ENCODE results near the gene SYNPR. TPM values are rescaled to one million over a fixed set of nuclear protein-coding genes. Genes with fewer than 3 reads are reported as not detected.

Gene SYNPR
- total RNA-seq, 2 experiments from 2014 or later: not detected

- Histone ChIP-seq H3K4me1 (ENCODE audit: insufficient read depth, low read length) (no peaks in the 10 kb centered on the region), H3K27ac (ENCODE audit: low read depth in 1 of 2, low read length in 2 of 2) (no peak overlapping the region), H3K27me3 (ENCODE audit: control insufficient read depth in 1 of 2, insufficient read depth in 2 of 2, low read length in 2 of 2) (no peaks in the 10 kb centered on the region), H3K36me3 (ENCODE audit: insufficient read depth, low read length) (no peaks in the 10 kb centered on the region), H3K9me3 (ENCODE audit: control insufficient read depth in 1 of 2, insufficient read depth in 1 of 2, low read length in 2 of 2) (peaks cover 0 to 3% of the 10 kb centered on the region in 2 experiments), H3K4me3 (ENCODE audit: low read length) (no peak overlapping the region)
- intact Hi-C loops (cut with DNase I, micrococcal nuclease): no loop called here
- no peak overlapping the region for H3K4me3 Mint-ChIP-seq
- H3K4me1 Mint-ChIP-seq (ENCODE audit: low read depth): no peaks in the 10 kb centered on the region
- no peaks in the 10 kb centered on the region for H3K27me3 Mint-ChIP-seq
- H3K27ac Mint-ChIP-seq: no peak overlapping the region
- DNase-seq: no peak
- no peaks in the 10 kb centered on the region for H3K9me3 Mint-ChIP-seq
- POLR2A ChIA-PET: no interaction called here
- no peak for ATAC-seq (ENCODE audit: poor library complexity)
- no peak for TF ChIP-seq CTCF (IDR thresholded peaks at IDR 0.05)
- CTCF ChIA-PET: interaction anchor here (1.5 kb wide), 1 partner anchor 11 kb away, joined by 3 read pairs; no protein-coding TSS in a partner anchor
- H3K36me3 Mint-ChIP-seq (ENCODE audit: low read depth): no peaks in the 10 kb centered on the region
Observed at GRCh38 chr3:63438826-63439371, 160.8 kb downstream of the SYNPR start.

GRCh38 chr3:63441262-63441661 is 163.2 kb downstream of the SYNPR start:
- Histone ChIP-seq H3K4me1 (ENCODE audit: insufficient read depth, low read length) (no peaks in the 10 kb centered on the region), H3K27ac (ENCODE audit: low read depth in 1 of 2, low read length in 2 of 2) (no peak overlapping the region), H3K4me3 (ENCODE audit: low read length) (no peak overlapping the region), H3K27me3 (ENCODE audit: control insufficient read depth in 1 of 2, insufficient read depth in 2 of 2, low read length in 2 of 2) (no peaks in the 10 kb centered on the region), H3K9me3 (ENCODE audit: control insufficient read depth in 1 of 2, insufficient read depth in 1 of 2, low read length in 2 of 2) (peaks cover 0 to 3% of the 10 kb centered on the region in 2 experiments), H3K36me3 (ENCODE audit: insufficient read depth, low read length) (no peaks in the 10 kb centered on the region)
- H3K4me1 Mint-ChIP-seq (ENCODE audit: low read depth): no peaks in the 10 kb centered on the region
- ChIA-PET CTCF (no interaction called here), POLR2A (no interaction called here)
- DNase-seq (no peak), ATAC-seq (ENCODE audit: poor library complexity) (no peak)
- intact Hi-C loops (cut with DNase I, micrococcal nuclease): no loop called here
- no peaks in the 10 kb centered on the region for H3K36me3 Mint-ChIP-seq (ENCODE audit: low read depth)
- H3K4me3 Mint-ChIP-seq: no peak overlapping the region
- no peaks in the 10 kb centered on the region for H3K9me3 Mint-ChIP-seq
- no peak overlapping the region for H3K27ac Mint-ChIP-seq
- H3K27me3 Mint-ChIP-seq: no peaks in the 10 kb centered on the region
- no peak for TF ChIP-seq CTCF (IDR thresholded peaks at IDR 0.05)

- ChIA-PET CTCF (no interaction called here), POLR2A (no interaction called here)
- H3K4me1 ChIP-seq (ENCODE audit: insufficient read depth, low read length): no peaks in the 10 kb centered on the region
- no peaks in the 10 kb centered on the region for H3K4me1 Mint-ChIP-seq (ENCODE audit: low read depth)
- H3K9me3 Mint-ChIP-seq: no peaks in the 10 kb centered on the region
- H3K27ac ChIP-seq (ENCODE audit: low read depth in 1 of 2, low read length in 2 of 2): no peak overlapping the region
- H3K9me3 ChIP-seq (ENCODE audit: control insufficient read depth in 1 of 2, insufficient read depth in 1 of 2, low read length in 2 of 2): no peaks in the 10 kb centered on the region
- no peak for TF ChIP-seq CTCF (IDR thresholded peaks at IDR 0.05)
- ATAC-seq (ENCODE audit: poor library complexity) (no peak), DNase-seq (no peak)
- H3K27me3 Mint-ChIP-seq: no peaks in the 10 kb centered on the region
- no peak overlapping the region for H3K4me3 ChIP-seq (ENCODE audit: low read length)
- H3K36me3 Mint-ChIP-seq (ENCODE audit: low read depth): no peaks in the 10 kb centered on the region
- no peaks in the 10 kb centered on the region for H3K36me3 ChIP-seq (ENCODE audit: insufficient read depth, low read length)
- no peak overlapping the region for H3K27ac Mint-ChIP-seq
- H3K4me3 Mint-ChIP-seq: no peak overlapping the region
- intact Hi-C loops (cut with DNase I, micrococcal nuclease): no loop called here
- no peaks in the 10 kb centered on the region for H3K27me3 ChIP-seq (ENCODE audit: control insufficient read depth in 1 of 2, insufficient read depth in 2 of 2, low read length in 2 of 2)
Observed at GRCh38 chr3:63442918-63443317, 164.8 kb downstream of the SYNPR start.
